C4-2B (cell line): ENCODE measurements around the gene PNPLA2.

Source experiments
- ZFX ChIP-seq: fragments of 450-650 bp; IDR thresholded peaks from 2 replicates; pipeline ENCODE4 v1.6.1; 2017
- TF ChIP-seq, protein P1 (sequence below): fragments of 450-650 bp; conservative IDR thresholded peaks from 2 replicates; pipeline ENCODE4 v1.5.1; 2017; ENCODE audit warnings: mild to moderate bottlenecking

DNA sequence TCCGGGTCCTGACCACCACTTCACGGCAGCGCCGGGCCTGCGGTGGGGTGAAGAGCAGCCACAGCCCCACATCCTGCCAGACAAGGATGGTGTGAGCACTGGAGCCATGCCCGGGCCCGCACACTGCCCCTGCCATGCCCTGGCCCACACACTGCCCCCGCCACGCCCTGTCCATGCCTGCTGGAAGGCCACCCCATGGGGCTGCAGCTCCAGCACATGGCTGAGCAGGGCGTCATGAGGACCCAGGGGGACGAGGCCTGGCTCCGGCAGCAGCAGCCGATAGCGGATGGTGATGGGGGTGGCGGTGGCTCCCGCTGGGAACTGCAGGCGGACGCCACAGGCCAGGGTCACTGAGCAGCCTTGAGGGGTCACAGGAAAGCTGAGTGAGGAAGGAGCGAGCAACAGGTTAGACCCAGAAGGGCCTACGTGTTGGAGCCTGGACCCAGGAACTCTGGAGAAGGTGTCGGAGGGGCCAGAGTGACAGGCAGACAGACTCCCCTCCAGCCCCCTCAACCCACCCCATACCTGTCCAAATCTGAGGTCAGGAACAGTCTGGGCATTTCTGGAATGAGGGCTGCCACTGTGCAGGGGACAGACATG, 16.6 kb upstream of the PNPLA2 start:
- TF ChIP-seq, protein P1, sequence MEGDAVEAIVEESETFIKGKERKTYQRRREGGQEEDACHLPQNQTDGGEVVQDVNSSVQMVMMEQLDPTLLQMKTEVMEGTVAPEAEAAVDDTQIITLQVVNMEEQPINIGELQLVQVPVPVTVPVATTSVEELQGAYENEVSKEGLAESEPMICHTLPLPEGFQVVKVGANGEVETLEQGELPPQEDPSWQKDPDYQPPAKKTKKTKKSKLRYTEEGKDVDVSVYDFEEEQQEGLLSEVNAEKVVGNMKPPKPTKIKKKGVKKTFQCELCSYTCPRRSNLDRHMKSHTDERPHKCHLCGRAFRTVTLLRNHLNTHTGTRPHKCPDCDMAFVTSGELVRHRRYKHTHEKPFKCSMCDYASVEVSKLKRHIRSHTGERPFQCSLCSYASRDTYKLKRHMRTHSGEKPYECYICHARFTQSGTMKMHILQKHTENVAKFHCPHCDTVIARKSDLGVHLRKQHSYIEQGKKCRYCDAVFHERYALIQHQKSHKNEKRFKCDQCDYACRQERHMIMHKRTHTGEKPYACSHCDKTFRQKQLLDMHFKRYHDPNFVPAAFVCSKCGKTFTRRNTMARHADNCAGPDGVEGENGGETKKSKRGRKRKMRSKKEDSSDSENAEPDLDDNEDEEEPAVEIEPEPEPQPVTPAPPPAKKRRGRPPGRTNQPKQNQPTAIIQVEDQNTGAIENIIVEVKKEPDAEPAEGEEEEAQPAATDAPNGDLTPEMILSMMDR: no peak
- no peak for TF ChIP-seq ZFX
